ENCODE measurements around the gene SLC37A1. TPM values are rescaled to one million over a fixed set of nuclear protein-coding genes. Genes with fewer than 3 reads are reported as not detected.

The SLC37A1 gene
- total and polyA plus RNA-seq, 10 donors, result 6.9 to 31.4 (median 23.2) TPM

DNA sequence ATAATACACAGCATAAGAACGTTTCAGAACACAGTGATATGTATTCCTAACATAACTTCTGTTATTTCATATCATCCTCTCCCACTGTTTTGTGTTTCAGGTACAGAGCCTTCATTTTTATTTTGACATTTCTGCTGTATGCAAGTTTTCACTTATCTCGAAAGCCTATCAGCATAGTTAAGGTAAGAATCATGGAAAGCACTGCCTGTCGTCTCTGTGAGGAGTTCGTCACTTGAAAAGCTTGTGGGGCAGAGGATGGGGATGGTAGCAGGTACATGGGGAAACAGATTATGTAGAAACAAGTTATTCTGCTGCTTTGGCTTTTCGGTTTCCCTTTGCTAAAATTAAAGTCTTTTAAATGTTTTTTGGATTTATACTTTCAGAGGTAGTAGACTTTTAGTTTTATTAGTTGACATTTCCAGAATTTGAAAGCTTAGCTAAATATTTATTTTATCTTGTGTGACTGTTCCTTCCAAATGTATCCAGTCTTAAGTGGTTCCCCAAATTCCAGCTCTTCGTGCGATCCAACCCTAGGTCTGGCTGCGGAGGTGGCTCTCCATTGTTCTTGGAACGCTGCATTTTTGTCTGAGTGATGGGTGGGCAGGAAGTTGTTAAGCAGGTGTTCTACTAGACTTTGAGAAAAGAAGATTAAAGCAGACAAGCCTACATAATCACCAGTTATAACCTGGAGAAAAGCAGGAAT, 12.2 kb downstream of the SLC37A1 start:
- 78 to 82% (median 81%) methylated on average over 9 of the region's 9 CpGs for WGBS, 5 donors
- no peak for DNase-seq
- H3K4me1 ChIP-seq, result peaks cover 21 to 91% (median 50%) of the 10 kb centered on the region in 6 donors
- H3K4me3 ChIP-seq, result no peak overlapping the region
- no peak for TF ChIP-seq CTCF (IDR thresholded peaks at IDR 0.05 in 8 of 11, conservative IDR thresholded peaks at IDR 0.05 in 3 of 11)
- no peak for TF ChIP-seq POLR2AphosphoS5 (IDR thresholded peaks at IDR 0.05)
- TF ChIP-seq POLR2A (IDR thresholded peaks at IDR 0.05), result no peak
- intact Hi-C loops (cut with DNase I; ENCODE audit: low total_unique reads), result no loop called here
- peak overlapping the region in 4 of 8 donors; percentile 84 to 91 (median 85) for H3K27ac ChIP-seq
- H3K27me3 ChIP-seq (replicated peaks in 1 of 7), result no peaks in the 10 kb centered on the region
- H3K36me3 ChIP-seq, result peaks cover 0 to 68% (median 15%) of the 10 kb centered on the region in 6 donors
- no peaks in the 10 kb centered on the region for H3K9me3 ChIP-seq

DNA sequence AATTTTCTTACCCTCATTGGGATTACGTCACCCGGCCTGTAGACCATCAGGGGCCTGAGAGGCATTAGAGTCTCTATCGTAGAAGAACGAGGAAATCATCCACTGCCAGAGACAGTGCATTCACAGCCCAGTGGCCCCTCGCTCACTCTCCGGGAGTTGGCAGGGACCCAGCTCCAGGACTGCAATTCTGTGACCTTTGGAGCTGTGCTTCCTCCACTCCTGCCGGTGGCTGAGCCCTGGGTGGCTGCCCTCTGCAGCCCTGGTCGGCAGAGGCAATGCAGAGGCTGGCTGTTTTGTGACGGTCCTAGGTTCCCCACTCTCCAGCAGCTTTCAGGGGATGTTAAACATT, 12.7 kb downstream of the SLC37A1 start:
- H3K27me3 ChIP-seq (replicated peaks in 1 of 7), result no peaks in the 10 kb centered on the region
- H3K27ac ChIP-seq, result peak overlapping the region in 5 of 8 donors; percentile 24 to 91 (median 84)
- intact Hi-C loops (cut with DNase I; ENCODE audit: low total_unique reads), result no loop called here
- no peak for DNase-seq
- no peaks in the 10 kb centered on the region for H3K9me3 ChIP-seq
- WGBS, 5 donors, result 45 to 70% (median 54%) methylated on average over 9 of the region's 9 CpGs
- H3K4me1 ChIP-seq, result peaks cover 21 to 90% (median 48%) of the 10 kb centered on the region in 6 donors
- TF ChIP-seq POLR2AphosphoS5 (IDR thresholded peaks at IDR 0.05) (peak in 2 of 3 donors; percentile 56 to 67), CTCF (IDR thresholded peaks at IDR 0.05 in 8 of 11, conservative IDR thresholded peaks at IDR 0.05 in 3 of 11) (no peak)
- H3K4me3 ChIP-seq, result no peak overlapping the region
- peaks cover 0 to 68% (median 11%) of the 10 kb centered on the region in 6 donors for H3K36me3 ChIP-seq

- H3K27ac ChIP-seq, result peak overlapping the region; percentile 38 to 91 (median 83)
- H3K9me3 ChIP-seq, result no peaks in the 10 kb centered on the region
- no peak overlapping the region for H3K4me3 ChIP-seq
- TF ChIP-seq CTCF (IDR thresholded peaks at IDR 0.05 in 8 of 11, conservative IDR thresholded peaks at IDR 0.05 in 3 of 11), result no peak
- no peak for TF ChIP-seq POLR2A (IDR thresholded peaks at IDR 0.05)
- TF ChIP-seq POLR2AphosphoS5 (IDR thresholded peaks at IDR 0.05), result no peak
- no peak for DNase-seq
- peaks cover 0 to 62% (median 7%) of the 10 kb centered on the region in 6 donors for H3K36me3 ChIP-seq
- peaks cover 21 to 88% (median 49%) of the 10 kb centered on the region in 6 donors for H3K4me1 ChIP-seq
- WGBS, 5 donors, result 85 to 93% (median 88%) methylated on average over 8 of the region's 8 CpGs
- intact Hi-C loops (cut with DNase I; ENCODE audit: low total_unique reads), result no loop called here
- no peaks in the 10 kb centered on the region for H3K27me3 ChIP-seq (replicated peaks in 1 of 7)
These were observed 13.5 kb downstream of the SLC37A1 start for GRCh38 chr21:42527127-42527488.

DNA sequence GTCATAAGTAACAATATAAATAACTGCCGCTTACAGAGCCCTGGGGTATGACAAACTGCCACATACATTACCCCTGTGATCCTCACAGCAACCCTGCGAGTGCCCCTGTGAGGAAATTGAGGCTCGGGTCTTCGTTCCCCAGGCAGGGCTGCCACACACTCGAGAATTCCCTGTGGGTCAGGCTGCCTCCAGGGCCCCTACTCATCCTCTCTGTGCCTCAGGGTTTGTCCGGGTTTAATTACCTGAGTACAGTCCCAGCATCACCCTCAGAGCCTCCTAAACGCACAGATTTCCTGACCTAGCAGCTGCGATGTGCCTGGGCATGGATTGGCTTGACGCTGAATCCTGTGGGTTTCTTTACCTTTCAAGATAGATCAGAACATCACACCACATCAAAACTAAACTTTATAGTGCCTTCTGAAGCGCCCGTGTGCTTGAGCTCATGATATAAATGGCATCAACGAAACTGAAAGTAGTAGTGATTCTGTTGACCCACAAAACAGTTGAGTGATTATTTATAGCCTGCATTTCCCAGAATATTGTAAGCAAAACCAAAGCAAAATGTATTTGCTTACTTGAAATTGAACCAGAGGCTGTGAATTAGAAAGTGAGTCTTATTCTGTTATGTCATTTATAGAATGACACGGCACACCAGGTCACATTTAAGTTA, 14.0 kb downstream of the SLC37A1 start:
- no peaks in the 10 kb centered on the region for H3K9me3 ChIP-seq
- no peaks in the 10 kb centered on the region for H3K27me3 ChIP-seq (replicated peaks in 1 of 7)
- WGBS, 5 donors, result 22 to 44% (median 34%) methylated on average over 13 of the region's 13 CpGs
- H3K36me3 ChIP-seq, result peaks cover 0 to 57% (median 6%) of the 10 kb centered on the region in 6 donors
- intact Hi-C loops (cut with DNase I; ENCODE audit: low total_unique reads), result no loop called here
- peak overlapping the region; percentile 38 to 91 (median 83) for H3K27ac ChIP-seq
- H3K4me1 ChIP-seq, result peaks cover 24 to 91% (median 53%) of the 10 kb centered on the region in 6 donors
- peak overlapping the region in 3 of 8 donors; percentile 6 to 51 (median 11) for H3K4me3 ChIP-seq
- TF ChIP-seq POLR2A (IDR thresholded peaks at IDR 0.05) (no peak), CTCF (IDR thresholded peaks at IDR 0.05 in 8 of 11, conservative IDR thresholded peaks at IDR 0.05 in 3 of 11) (no peak), POLR2AphosphoS5 (IDR thresholded peaks at IDR 0.05) (no peak)
- no peak for DNase-seq

Measured in spleen (tissue), 11 donors.